Esophagus muscularis mucosa (tissue), 3 donors: ENCODE data around the gene ST8SIA3.

Experiments used
- POLR2AphosphoS5 ChIP-seq, 2 donors: sonication (generic); formaldehyde crosslinking; IDR thresholded peaks; one replicate each; pipeline ENCODE4 v1.6.1; 2017; ENCODE audit warnings: antibody characterized with exemption in 2 of 2
- TF ChIP-seq, protein P1 (sequence below), 3 experiments: fragments of 200-600 bp in 2 of 3; fragments of 450-650 bp in 1 of 3; sonication (generic) in 2 of 3; IDR thresholded peaks; one replicate each; pipeline ENCODE4 v1.5.1; 2017 to 2019; ENCODE audit warnings: antibody characterized with exemption in 3 of 3, mild to moderate bottlenecking in 2 of 3, moderate library complexity in 1 of 3

- TF ChIP-seq, protein P1, sequence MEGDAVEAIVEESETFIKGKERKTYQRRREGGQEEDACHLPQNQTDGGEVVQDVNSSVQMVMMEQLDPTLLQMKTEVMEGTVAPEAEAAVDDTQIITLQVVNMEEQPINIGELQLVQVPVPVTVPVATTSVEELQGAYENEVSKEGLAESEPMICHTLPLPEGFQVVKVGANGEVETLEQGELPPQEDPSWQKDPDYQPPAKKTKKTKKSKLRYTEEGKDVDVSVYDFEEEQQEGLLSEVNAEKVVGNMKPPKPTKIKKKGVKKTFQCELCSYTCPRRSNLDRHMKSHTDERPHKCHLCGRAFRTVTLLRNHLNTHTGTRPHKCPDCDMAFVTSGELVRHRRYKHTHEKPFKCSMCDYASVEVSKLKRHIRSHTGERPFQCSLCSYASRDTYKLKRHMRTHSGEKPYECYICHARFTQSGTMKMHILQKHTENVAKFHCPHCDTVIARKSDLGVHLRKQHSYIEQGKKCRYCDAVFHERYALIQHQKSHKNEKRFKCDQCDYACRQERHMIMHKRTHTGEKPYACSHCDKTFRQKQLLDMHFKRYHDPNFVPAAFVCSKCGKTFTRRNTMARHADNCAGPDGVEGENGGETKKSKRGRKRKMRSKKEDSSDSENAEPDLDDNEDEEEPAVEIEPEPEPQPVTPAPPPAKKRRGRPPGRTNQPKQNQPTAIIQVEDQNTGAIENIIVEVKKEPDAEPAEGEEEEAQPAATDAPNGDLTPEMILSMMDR (IDR thresholded peaks at IDR 0.05) = no peak
- no peak for TF ChIP-seq POLR2AphosphoS5 (IDR thresholded peaks at IDR 0.05)
Measured at GRCh38 chr18:57353940-57354461, 1.6 kb downstream of the ST8SIA3 start.
